OCI-LY1 (cell line): ENCODE results near the gene MPI.

Source experiments
- EZH2 ChIP-seq: fragments of 200-600 bp; sonication (generic), shearing (Covaris generic); IDR thresholded peaks from 2 replicates; pipeline ENCODE4 v1.8.0; 2017; ENCODE audit warnings: borderline replicate concordance, mixed run types, mild to moderate bottlenecking, antibody characterized with exemption, low read length, moderate library complexity, mixed read lengths
- TF ChIP-seq, protein P1 (sequence below): fragments of 200-600 bp; sonication (generic), shearing (Covaris generic); IDR thresholded peaks from 2 replicates; pipeline ENCODE4 v1.5.1; 2017; ENCODE audit warnings: mild to moderate bottlenecking, antibody characterized with exemption, low read length, moderate library complexity, mixed read lengths

DNA sequence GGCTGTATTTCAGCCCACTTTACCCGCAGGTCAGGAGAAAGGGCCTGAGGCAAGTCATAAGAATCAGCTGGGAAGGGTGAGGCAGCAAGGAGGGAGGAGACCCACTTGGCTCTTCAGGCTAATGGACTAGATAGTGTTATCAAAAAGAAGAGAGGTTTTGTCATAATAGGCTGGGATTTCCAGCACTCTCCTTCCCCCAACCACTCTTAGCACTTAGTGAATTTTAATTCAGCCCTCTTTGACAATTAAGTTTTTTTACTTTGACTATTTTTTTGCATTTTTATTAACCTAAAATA lies 771 bp downstream of the MPI start:
- TF ChIP-seq, protein P1, sequence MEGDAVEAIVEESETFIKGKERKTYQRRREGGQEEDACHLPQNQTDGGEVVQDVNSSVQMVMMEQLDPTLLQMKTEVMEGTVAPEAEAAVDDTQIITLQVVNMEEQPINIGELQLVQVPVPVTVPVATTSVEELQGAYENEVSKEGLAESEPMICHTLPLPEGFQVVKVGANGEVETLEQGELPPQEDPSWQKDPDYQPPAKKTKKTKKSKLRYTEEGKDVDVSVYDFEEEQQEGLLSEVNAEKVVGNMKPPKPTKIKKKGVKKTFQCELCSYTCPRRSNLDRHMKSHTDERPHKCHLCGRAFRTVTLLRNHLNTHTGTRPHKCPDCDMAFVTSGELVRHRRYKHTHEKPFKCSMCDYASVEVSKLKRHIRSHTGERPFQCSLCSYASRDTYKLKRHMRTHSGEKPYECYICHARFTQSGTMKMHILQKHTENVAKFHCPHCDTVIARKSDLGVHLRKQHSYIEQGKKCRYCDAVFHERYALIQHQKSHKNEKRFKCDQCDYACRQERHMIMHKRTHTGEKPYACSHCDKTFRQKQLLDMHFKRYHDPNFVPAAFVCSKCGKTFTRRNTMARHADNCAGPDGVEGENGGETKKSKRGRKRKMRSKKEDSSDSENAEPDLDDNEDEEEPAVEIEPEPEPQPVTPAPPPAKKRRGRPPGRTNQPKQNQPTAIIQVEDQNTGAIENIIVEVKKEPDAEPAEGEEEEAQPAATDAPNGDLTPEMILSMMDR, result no peak
- no peak for TF ChIP-seq EZH2
